ENCODE measurements around the gene RAB11FIP3. TPM values are rescaled to one million over a fixed set of nuclear protein-coding genes. Genes with fewer than 3 reads are reported as not detected.

Gene RAB11FIP3
- total RNA-seq, 1 experiment from 2014 or later = 12.7 TPM

DNA sequence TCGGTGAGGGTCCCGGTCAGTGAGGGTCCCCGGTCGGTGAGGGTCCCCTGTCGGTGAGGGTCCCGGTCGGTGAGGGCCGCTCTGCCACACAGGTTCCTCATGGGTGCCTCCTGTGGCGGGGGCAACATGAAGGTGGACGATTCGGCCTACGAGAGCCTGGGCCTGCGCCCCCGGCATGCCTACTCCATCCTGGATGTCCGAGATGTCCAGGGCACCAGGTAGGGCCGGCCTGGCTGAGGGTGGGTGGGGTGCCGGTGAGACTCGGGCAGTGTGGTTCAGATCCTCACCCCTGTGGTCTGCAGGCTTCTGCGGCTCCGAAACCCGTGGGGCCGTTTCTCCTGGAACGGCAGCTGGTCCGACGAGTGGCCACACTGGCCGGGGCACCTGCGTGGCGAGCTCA is 125.8 kb downstream of the RAB11FIP3 start:
- ATAC-seq = no peak
- POLR2A ChIA-PET (ENCODE audit: unreplicated experiment) = no interaction called here
- Histone ChIP-seq H3F3A (ENCODE audit: low read length, unreplicated experiment) (no peaks in the 10 kb centered on the region), H2AFZ (ENCODE audit: low read length) (no peak overlapping the region), H3K9me3 (ENCODE audit: low read length) (no peaks in the 10 kb centered on the region), H3K4me3 (ENCODE audit: low read length) (no peak overlapping the region), H3K27me3 (ENCODE audit: low read length) (no peaks in the 10 kb centered on the region), H3K9ac (ENCODE audit: low read length) (no peak overlapping the region), H3K36me3 (ENCODE audit: low read depth, low read length) (no peaks in the 10 kb centered on the region), H3K4me1 (ENCODE audit: insufficient read depth, low read length) (no peaks in the 10 kb centered on the region), H4K20me1 (ENCODE audit: low read length) (no peaks in the 10 kb centered on the region), H3K79me2 (ENCODE audit: low read length) (no peaks in the 10 kb centered on the region), H3K9me2 (replicated peaks; ENCODE audit: low read length) (no peaks in the 10 kb centered on the region), H3K4me2 (ENCODE audit: low read length) (no peak overlapping the region), H3K27ac (ENCODE audit: low read length) (no peak overlapping the region)
- no peak for DNase-seq
- intact Hi-C loops (cut with micrococcal nuclease) = no loop called here
- no TSS peak for BruUV-seq (replicated peaks)
- CTCF ChIA-PET = no interaction called here
- no peak for TF ChIP-seq EZH2 (IDR thresholded peaks at IDR 0.05; ENCODE audit: low read length, unreplicated experiment)
- TF ChIP-seq, protein P1, sequence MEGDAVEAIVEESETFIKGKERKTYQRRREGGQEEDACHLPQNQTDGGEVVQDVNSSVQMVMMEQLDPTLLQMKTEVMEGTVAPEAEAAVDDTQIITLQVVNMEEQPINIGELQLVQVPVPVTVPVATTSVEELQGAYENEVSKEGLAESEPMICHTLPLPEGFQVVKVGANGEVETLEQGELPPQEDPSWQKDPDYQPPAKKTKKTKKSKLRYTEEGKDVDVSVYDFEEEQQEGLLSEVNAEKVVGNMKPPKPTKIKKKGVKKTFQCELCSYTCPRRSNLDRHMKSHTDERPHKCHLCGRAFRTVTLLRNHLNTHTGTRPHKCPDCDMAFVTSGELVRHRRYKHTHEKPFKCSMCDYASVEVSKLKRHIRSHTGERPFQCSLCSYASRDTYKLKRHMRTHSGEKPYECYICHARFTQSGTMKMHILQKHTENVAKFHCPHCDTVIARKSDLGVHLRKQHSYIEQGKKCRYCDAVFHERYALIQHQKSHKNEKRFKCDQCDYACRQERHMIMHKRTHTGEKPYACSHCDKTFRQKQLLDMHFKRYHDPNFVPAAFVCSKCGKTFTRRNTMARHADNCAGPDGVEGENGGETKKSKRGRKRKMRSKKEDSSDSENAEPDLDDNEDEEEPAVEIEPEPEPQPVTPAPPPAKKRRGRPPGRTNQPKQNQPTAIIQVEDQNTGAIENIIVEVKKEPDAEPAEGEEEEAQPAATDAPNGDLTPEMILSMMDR (conservative IDR thresholded peaks at IDR 0.05; ENCODE audit: low read depth, low read length) = no peak
- no peak for TF ChIP-seq EZH2phosphoT487 (IDR thresholded peaks at IDR 0.05; ENCODE audit: borderline replicate concordance, low read length)

DNA sequence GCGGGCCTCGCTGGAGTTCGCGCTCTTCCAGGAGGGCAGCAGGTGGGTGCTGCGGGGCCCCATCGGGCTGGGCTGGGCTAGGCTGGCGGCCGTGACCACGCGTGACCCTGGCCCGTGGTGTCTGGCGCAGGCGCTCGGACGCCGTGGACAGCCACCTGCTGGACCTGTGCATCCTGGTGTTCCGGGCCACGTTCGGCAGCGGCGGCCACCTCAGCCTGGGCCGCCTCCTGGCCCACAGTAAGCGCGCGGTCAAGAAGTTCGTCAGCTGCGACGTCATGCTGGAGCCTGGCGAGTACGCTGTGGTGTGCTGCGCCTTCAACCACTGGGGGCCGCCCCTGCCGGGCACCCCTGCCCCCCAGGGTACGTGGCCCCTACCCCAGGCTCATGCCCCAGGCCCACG is 126.7 kb downstream of the RAB11FIP3 start:
- Histone ChIP-seq H3K9me3 (ENCODE audit: low read length) (no peaks in the 10 kb centered on the region), H2AFZ (ENCODE audit: low read length) (no peak overlapping the region), H3K4me3 (ENCODE audit: low read length) (no peak overlapping the region), H4K20me1 (ENCODE audit: low read length) (no peaks in the 10 kb centered on the region), H3K79me2 (ENCODE audit: low read length) (no peaks in the 10 kb centered on the region), H3K27ac (ENCODE audit: low read length) (no peak overlapping the region), H3F3A (ENCODE audit: low read length, unreplicated experiment) (no peaks in the 10 kb centered on the region), H3K27me3 (ENCODE audit: low read length) (no peaks in the 10 kb centered on the region), H3K9me2 (replicated peaks; ENCODE audit: low read length) (no peaks in the 10 kb centered on the region), H3K4me2 (ENCODE audit: low read length) (no peak overlapping the region), H3K9ac (ENCODE audit: low read length) (no peak overlapping the region), H3K36me3 (ENCODE audit: low read depth, low read length) (no peaks in the 10 kb centered on the region), H3K4me1 (ENCODE audit: insufficient read depth, low read length) (no peaks in the 10 kb centered on the region)
- ATAC-seq (no peak), DNase-seq (no peak)
- TF ChIP-seq, protein P1 (conservative IDR thresholded peaks at IDR 0.05; ENCODE audit: low read depth, low read length) = no peak
- no peak for TF ChIP-seq EZH2phosphoT487 (IDR thresholded peaks at IDR 0.05; ENCODE audit: borderline replicate concordance, low read length)
- no peak for TF ChIP-seq EZH2 (IDR thresholded peaks at IDR 0.05; ENCODE audit: low read length, unreplicated experiment)
- intact Hi-C loops (cut with micrococcal nuclease) = no loop called here
- ChIA-PET POLR2A (ENCODE audit: unreplicated experiment) (no interaction called here), CTCF (no interaction called here)
- BruUV-seq (replicated peaks) = no TSS peak

DNA sequence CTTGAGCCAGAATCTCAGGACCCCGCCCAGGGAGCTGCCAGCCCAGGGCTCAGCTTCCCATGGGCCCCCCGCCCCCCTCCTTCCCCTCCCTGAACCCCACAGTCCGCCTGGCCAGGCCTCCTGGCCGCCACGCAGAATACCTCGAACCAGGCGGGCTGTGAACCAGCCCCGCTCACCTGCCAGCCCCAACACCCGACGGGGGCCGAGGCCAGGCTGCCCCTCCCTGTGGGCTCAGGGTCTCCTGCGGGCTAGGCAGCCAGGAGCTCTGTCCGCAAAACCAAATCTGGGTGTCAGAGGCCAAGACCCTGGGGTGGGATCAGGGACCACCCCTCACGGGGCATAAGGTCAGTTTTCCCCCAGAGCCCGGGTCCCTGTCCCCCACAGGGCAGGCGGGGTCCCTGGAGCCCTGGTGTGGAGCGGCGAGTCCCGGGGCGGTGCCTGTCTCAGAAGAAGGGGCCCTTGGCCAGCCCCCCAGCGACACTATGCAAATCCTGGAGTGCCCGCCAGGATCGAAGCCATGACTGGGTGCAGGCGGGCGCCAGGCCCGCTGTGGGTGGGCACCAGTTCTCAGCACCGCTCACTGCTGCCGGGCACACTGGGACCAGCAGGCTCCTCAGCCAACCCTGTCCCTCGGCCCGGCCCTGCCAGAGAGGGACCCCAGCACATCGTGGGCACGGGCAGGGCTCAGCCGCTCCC is 128.3 kb downstream of the RAB11FIP3 start:
- Histone ChIP-seq H4K20me1 (ENCODE audit: low read length) (no peaks in the 10 kb centered on the region), H3K9ac (ENCODE audit: low read length) (no peak overlapping the region), H3K4me2 (ENCODE audit: low read length) (no peak overlapping the region), H2AFZ (ENCODE audit: low read length) (no peak overlapping the region), H3K36me3 (ENCODE audit: low read depth, low read length) (no peaks in the 10 kb centered on the region), H3F3A (ENCODE audit: low read length, unreplicated experiment) (no peaks in the 10 kb centered on the region), H3K27me3 (ENCODE audit: low read length) (no peaks in the 10 kb centered on the region), H3K4me1 (ENCODE audit: insufficient read depth, low read length) (no peaks in the 10 kb centered on the region), H3K79me2 (ENCODE audit: low read length) (no peaks in the 10 kb centered on the region), H3K9me2 (replicated peaks; ENCODE audit: low read length) (no peaks in the 10 kb centered on the region), H3K27ac (ENCODE audit: low read length) (no peak overlapping the region), H3K4me3 (ENCODE audit: low read length) (no peak overlapping the region), H3K9me3 (ENCODE audit: low read length) (no peaks in the 10 kb centered on the region)
- intact Hi-C loops (cut with micrococcal nuclease) = no loop called here
- CTCF ChIA-PET = interaction anchor here (0.6 kb wide), 1 partner anchor 9 kb away, joined by 5 read pairs; no protein-coding TSS in a partner anchor
- TF ChIP-seq, protein P1 (conservative IDR thresholded peaks at IDR 0.05; ENCODE audit: low read depth, low read length) = no peak
- TF ChIP-seq EZH2 (IDR thresholded peaks at IDR 0.05; ENCODE audit: low read length, unreplicated experiment) (no peak), EZH2phosphoT487 (IDR thresholded peaks at IDR 0.05; ENCODE audit: borderline replicate concordance, low read length) (no peak)
- ATAC-seq (no peak), DNase-seq (no peak)
- BruUV-seq (replicated peaks) = no TSS peak
- POLR2A ChIA-PET (ENCODE audit: unreplicated experiment) = no interaction called here
